ENCODE data around the gene SMAD1.

SMAD1 gene

GRCh38 chr4:145552181-145552822, 70.6 kb downstream of the SMAD1 start:
- no peak overlapping the region for H3K4me3 ChIP-seq (ENCODE audit: low read depth, low read length)
- TF ChIP-seq CTCF (IDR thresholded peaks at IDR 0.05; ENCODE audit: low read depth, low read length): no peak

- TF ChIP-seq CTCF (IDR thresholded peaks at IDR 0.05; ENCODE audit: low read depth, low read length): no peak
- H3K4me3 ChIP-seq (ENCODE audit: low read depth, low read length): no peak overlapping the region
These were observed 71.7 kb downstream of the SMAD1 start for GRCh38 chr4:145553375-145553774.

GRCh38 chr4:145554691-145555090, 73.0 kb downstream of the SMAD1 start:
- TF ChIP-seq CTCF (IDR thresholded peaks at IDR 0.05; ENCODE audit: low read depth, low read length): no peak
- no peak overlapping the region for H3K4me3 ChIP-seq (ENCODE audit: low read depth, low read length)

GRCh38 chr4:145557720-145558119, 76.1 kb downstream of the SMAD1 start:
- TF ChIP-seq CTCF (IDR thresholded peaks at IDR 0.05; ENCODE audit: low read depth, low read length): peak; percentile 95
- no peak overlapping the region for H3K4me3 ChIP-seq (ENCODE audit: low read depth, low read length)

- TF ChIP-seq CTCF (IDR thresholded peaks at IDR 0.05; ENCODE audit: low read depth, low read length): no peak
- H3K4me3 ChIP-seq (ENCODE audit: low read depth, low read length): no peak overlapping the region
These were observed 81.8 kb downstream of the SMAD1 start for GRCh38 chr4:145563293-145563985.

- TF ChIP-seq CTCF (IDR thresholded peaks at IDR 0.05; ENCODE audit: low read depth, low read length): no peak
- no peak overlapping the region for H3K4me3 ChIP-seq (ENCODE audit: low read depth, low read length)
These were observed 82.9 kb downstream of the SMAD1 start for GRCh38 chr4:145564540-145564939.

GRCh38 chr4:145565328-145565727, 83.7 kb downstream of the SMAD1 start:
- TF ChIP-seq CTCF (IDR thresholded peaks at IDR 0.05; ENCODE audit: low read depth, low read length): no peak

More at GRCh38 chr4:145565328-145565727, 83.7 kb downstream of the SMAD1 start:
- H3K4me3 ChIP-seq (ENCODE audit: low read depth, low read length): no peak overlapping the region
